HepG2 (cell line): ENCODE data around the gene TASP1. TPM values are rescaled to one million over a fixed set of nuclear protein-coding genes. Genes with fewer than 3 reads are reported as not detected.

Experiments
- BRCA1 ChIP-seq: sonication (generic); formaldehyde crosslinking; IDR thresholded peaks from 2 replicates; pipeline ENCODE4 v1.4.0; 2020; ENCODE audit warnings: missing genetic modification reagents
- DDIT3 ChIP-seq: sonication (generic); formaldehyde crosslinking; IDR thresholded peaks from 2 replicates; pipeline ENCODE4 v1.4.0; 2020; ENCODE audit warnings: mild to moderate bottlenecking, missing genetic modification reagents
- E2F5 ChIP-seq: sonication (generic); formaldehyde crosslinking; conservative IDR thresholded peaks from 2 replicates; pipeline ENCODE4 v1.4.0; 2020; ENCODE audit warnings: missing genetic modification reagents
- HNF1A ChIP-seq, 2 experiments: sonication (generic) in 1 of 2; formaldehyde crosslinking in 1 of 2; IDR thresholded peaks; 2 replicates each; pipeline versions ENCODE4 v1.4.0 to v1.6.1; 2016 to 2020; ENCODE audit warnings: borderline replicate concordance in 1 of 2, low read depth in 1 of 2, mild to moderate bottlenecking in 1 of 2, missing genetic modification reagents in 1 of 2
- HOXD1 ChIP-seq: sonication (generic); formaldehyde crosslinking; IDR thresholded peaks from 2 replicates; pipeline ENCODE4 v1.5.0; 2020; ENCODE audit warnings: missing genetic modification reagents
- RBM22 ChIP-seq: fragments of 200-400 bp; formaldehyde crosslinking; optimal IDR thresholded peaks from 2 replicates; pipeline ENCODE3; 2017; ENCODE audit warnings: mild to moderate bottlenecking, low read length, moderate library complexity
- RFXAP ChIP-seq: sonication (generic); formaldehyde crosslinking; IDR thresholded peaks from 2 replicates; pipeline ENCODE4 v1.4.0; 2020; ENCODE audit warnings: missing genetic modification reagents, borderline replicate concordance
- STAT6 ChIP-seq: sonication (generic); formaldehyde crosslinking; IDR thresholded peaks from 2 replicates; pipeline ENCODE4 v1.4.0; 2020; ENCODE audit warnings: missing genetic modification reagents, mild to moderate bottlenecking, borderline replicate concordance
- TIGD3 ChIP-seq: sonication (generic); formaldehyde crosslinking; IDR thresholded peaks from 2 replicates; pipeline ENCODE4 v1.5.1; 2020; ENCODE audit warnings: mild to moderate bottlenecking, missing genetic modification reagents, borderline replicate concordance
- ZBTB37 ChIP-seq: sonication (generic); formaldehyde crosslinking; IDR thresholded peaks from 2 replicates; pipeline ENCODE4 v1.4.0; 2020; ENCODE audit warnings: mild to moderate bottlenecking, missing genetic modification reagents
- ZMYM3 ChIP-seq: sonication (generic); formaldehyde crosslinking; IDR thresholded peaks from 2 replicates; pipeline ENCODE4 v1.5.1; 2020; ENCODE audit warnings: mild to moderate bottlenecking, missing genetic modification reagents
- ZNF160 ChIP-seq: sonication (generic); formaldehyde crosslinking; IDR thresholded peaks from 2 replicates; pipeline ENCODE4 v1.8.0; 2022; ENCODE audit warnings: mild to moderate bottlenecking, inconsistent platforms, missing genetic modification reagents
- ZNF33A ChIP-seq: sonication (generic); formaldehyde crosslinking; IDR thresholded peaks from 2 replicates; pipeline ENCODE4 v1.5.1; 2020; ENCODE audit warnings: missing genetic modification reagents, mild to moderate bottlenecking, moderate library complexity, borderline replicate concordance
- ZNF878 ChIP-seq: sonication (generic); formaldehyde crosslinking; IDR thresholded peaks from 2 replicates; pipeline ENCODE4 v1.8.1; 2023; ENCODE audit warnings: mild to moderate bottlenecking, missing genetic modification reagents, moderate library complexity
- polyA plus RNA-seq, 8 experiments: library from polyadenylated mRNA; depleted of rRNA in 3 of 8; stranded (reverse) in 7 of 8; unstranded in 1 of 8; fragments of >200 nt; fragmentation: Illumina TruSeq in 4 of 8; extraction: Trizol in 4 of 8; gene quantifications; 2 replicates each; pipeline versions ENCODE4 v1.2.1 to v1.2.3, GENCODE V29; 2011 to 2016; ENCODE audit warnings: low read depth in 4 of 8, missing spikeins in 1 of 8, mixed read lengths in 1 of 8; ENCODE audit not compliant: insufficient read depth in 1 of 8
- total RNA-seq, 5 experiments: library from RNA; depleted of rRNA; stranded (reverse); fragments of >200 nt; fragmentation: Illumina TruSeq; extraction: Trizol; gene quantifications; 2 replicates each; pipeline ENCODE4 v1.2.3, GENCODE V29; 2016; ENCODE audit warnings: low read depth in 1 of 5

TASP1 gene
- total and polyA plus RNA-seq, 2 of the 13 experiments (the other 11 are each of a cell fraction or from before 2014, with no cell fraction given), result 10.0 to 25.2 TPM

- TF ChIP-seq ZNF878 (CRISPR knock-in tag) (peak; percentile 77; the same call in 1 of the 2 replicates), RFXAP (CRISPR knock-in tag) (peak; percentile 46; the same call in 1 of the 2 replicates), ZMYM3 (CRISPR knock-in tag) (no peak), DDIT3 (CRISPR knock-in tag) (no peak), ZBTB37 (CRISPR knock-in tag) (no peak), STAT6 (CRISPR knock-in tag) (no peak), TIGD3 (CRISPR knock-in tag) (peak; percentile 67; the same call in 1 of the 2 replicates), ZNF160 (CRISPR knock-in tag) (peak; percentile 91; the same call in 1 of the 2 replicates), E2F5 (CRISPR knock-in tag) (no peak), HOXD1 (CRISPR knock-in tag) (peak; percentile 55; the same call in 1 of the 2 replicates), ZNF33A (CRISPR knock-in tag) (no peak), BRCA1 (CRISPR knock-in tag) (no peak), RBM22 (peak; percentile 94), HNF1A (IDR thresholded peaks at IDR 0.05; ENCODE audit: low read depth) (no peak), HNF1A (CRISPR knock-in tag; IDR thresholded peaks at IDR 0.05; ENCODE audit: borderline replicate concordance) (peak; percentile 50)
Observed at GRCh38 chr20:13638496-13639149, at the start of gene TASP1 (continued).
